ENCODE data around the gene C1QTNF5.

C1QTNF5 gene

GRCh38 chr11:119373059-119373920 lies 32.6 kb upstream of the C1QTNF5 start:
- ATAC-seq = no peak

- ATAC-seq = no peak
These were observed 31.8 kb upstream of the C1QTNF5 start for GRCh38 chr11:119372260-119373058.

DNA sequence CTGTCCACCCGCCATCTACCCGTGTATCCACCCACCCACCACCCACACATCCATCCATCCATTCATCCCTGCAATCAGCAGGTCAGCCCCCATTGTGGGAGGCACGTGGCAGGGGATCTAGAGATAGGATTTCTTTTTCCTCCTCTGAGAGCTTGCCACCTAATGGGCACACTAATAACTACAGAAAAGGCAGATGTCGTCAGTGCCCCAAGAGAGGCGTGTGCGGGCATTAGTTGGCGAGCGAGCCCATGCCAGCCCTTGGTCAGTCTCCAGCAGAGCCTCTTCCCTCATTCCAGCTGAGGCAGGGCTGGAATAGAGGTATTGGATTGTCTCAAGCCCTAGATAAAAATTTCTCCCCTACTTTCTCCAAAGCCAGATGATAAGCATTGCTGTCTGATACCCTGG lies 31.1 kb upstream of the C1QTNF5 start:
- no peak for ATAC-seq

GRCh38 chr11:119371067-119371601 lies 30.5 kb upstream of the C1QTNF5 start:
- no peak for ATAC-seq

DNA sequence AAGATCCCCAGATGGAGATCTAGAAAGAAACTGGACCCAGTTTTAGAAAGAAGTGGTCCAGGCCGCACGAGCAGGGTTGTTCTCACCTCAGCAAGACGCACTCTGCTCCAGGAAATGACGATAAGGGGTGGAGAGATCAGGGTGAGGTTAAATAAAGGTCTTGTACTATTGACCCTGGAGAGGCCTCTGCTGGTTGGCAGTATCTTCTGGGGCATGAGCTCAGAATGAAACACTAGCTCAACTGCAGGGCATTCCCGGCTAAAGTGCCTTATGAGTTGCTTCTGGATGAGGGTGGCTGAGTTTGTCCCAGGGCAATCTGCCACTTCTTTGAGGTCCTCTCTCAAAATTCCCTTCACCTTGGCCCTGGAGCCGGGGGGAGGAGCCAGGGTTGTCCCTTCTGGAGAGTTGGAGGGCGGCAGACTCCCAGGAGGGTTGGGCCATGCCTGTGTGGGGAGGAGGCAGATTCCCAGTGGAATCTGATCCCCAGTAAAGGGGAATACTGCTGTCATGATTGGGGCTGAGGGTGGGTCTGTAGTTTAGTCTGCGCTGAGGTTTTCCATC lies 29.9 kb upstream of the C1QTNF5 start:
- no peak for ATAC-seq

GRCh38 chr11:119369132-119369925 lies 28.6 kb upstream of the C1QTNF5 start:
- ATAC-seq = no peak

- ATAC-seq = no peak
These were observed 27.7 kb upstream of the C1QTNF5 start for GRCh38 chr11:119368121-119369034.

DNA sequence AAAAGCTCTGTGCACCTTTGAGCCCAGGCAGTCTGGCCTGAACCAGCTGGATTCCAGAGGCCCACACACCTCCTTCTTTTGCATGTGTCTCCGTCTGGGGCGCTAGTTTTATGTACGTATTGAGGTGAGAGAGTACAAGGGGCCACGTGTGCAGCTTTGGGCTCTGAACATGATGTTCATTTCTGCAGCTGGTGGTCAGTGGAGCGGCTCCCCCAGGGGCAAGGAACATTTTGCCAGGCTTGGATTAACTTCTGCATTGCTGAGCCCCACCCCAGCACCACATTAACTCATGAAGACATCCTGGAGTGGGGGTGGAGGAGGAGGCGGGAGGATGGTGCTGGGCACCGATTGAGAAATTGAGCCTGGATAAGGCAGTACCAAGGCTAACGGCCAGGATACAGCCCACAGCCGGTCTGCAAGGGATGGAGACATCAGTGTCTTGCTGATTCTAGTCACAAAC lies 27.0 kb upstream of the C1QTNF5 start:
- no peak for ATAC-seq

- no peak for ATAC-seq
These were observed 26.3 kb upstream of the C1QTNF5 start for GRCh38 chr11:119366690-119367620.

- no peak for ATAC-seq
These were observed 24.4 kb upstream of the C1QTNF5 start for GRCh38 chr11:119365071-119365591.

DNA sequence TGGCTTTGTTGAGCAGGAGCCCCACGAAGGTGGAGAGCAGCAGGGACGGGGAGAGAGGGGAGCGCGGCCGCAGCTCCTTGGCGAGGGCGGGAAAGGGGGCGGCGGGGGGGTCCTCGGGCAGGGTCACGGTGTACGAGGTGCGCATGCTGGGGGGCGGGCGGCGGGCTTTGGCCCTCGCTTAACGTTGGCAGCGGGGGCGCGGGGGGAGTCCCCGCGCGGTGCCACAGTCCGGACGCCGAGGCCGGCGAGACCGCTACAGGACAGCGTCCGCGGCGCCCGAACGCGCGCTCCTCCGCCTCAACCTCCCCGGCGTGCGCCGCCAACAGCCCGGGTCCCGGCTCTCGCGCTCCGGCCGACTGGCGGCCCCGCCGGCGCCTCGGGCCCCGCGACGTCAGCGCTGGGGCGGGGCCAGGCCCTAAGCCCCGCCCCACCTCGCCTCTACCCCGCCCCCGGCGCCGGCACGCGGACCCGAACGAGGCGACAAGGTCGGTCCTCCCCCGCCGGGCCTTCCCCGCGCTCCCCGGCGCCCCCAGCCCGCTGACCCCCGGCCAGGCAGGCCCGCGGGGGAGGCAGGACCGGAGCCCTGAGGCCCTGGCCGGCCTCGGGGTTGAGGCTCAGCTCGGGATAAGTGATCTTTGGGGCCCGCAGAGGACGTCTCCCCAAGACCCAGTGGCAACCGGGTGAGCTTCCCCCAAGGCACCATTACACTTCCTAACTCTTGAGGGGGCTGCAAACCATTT lies 23.3 kb upstream of the C1QTNF5 start:
- ATAC-seq = peak; percentile 65 to 68

DNA sequence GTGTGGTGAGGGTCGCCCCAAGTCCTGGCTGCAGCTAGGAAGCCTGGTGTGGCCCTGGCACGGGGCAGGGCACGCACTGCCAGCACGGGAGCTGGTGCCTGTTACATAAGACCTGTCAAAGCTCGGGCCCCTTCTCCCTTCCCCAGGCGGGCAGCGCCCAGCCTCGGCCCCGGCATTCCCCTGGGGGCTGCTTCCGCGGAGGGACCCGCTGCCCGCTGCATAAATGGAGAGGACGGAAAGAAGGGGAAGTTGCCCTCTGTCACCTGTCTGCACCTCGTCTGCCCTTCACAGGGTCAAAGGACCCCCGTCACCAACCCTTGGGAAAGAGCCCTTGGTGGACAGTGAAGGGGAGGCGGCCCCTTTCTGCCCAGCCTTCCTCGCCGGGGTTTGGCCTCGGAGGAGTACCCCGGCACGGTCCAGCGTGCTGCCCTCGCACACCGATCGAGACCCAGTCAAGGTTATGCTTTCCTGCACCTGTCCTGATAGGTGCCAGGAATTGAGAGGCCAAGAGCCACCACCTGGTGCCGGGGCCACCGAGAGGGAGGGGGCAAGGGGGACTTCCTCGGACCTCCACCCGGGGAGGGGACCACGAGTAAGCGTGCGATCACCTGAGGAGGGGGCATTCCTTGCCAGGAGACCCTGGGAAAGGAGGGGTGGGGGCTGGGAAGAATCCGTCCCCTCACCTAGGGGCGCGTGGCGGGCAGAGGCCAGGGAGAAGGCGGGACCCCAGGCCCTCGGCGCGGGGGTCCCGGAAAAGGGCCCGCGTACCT lies 22.6 kb upstream of the C1QTNF5 start:
- no peak for ATAC-seq

DNA sequence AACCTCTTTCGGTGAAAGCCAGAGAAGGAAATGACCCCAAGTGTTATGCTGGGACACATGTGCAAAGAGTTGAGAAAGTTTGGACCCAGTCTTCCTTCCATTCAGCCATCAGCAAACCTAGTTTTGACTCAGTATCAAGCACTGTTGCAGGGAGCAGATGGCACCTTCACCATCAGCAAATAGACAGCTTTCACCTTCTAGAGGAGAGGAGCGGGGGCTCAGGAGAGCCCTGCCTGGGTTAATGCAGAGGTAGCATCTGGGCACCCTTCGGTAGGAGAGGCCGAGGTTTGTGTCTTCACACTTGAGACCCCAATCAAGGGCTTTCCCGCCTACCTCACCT lies 22.0 kb upstream of the C1QTNF5 start:
- ATAC-seq = no peak

- ATAC-seq = no peak
These were observed 21.4 kb upstream of the C1QTNF5 start for GRCh38 chr11:119361941-119362725.

DNA sequence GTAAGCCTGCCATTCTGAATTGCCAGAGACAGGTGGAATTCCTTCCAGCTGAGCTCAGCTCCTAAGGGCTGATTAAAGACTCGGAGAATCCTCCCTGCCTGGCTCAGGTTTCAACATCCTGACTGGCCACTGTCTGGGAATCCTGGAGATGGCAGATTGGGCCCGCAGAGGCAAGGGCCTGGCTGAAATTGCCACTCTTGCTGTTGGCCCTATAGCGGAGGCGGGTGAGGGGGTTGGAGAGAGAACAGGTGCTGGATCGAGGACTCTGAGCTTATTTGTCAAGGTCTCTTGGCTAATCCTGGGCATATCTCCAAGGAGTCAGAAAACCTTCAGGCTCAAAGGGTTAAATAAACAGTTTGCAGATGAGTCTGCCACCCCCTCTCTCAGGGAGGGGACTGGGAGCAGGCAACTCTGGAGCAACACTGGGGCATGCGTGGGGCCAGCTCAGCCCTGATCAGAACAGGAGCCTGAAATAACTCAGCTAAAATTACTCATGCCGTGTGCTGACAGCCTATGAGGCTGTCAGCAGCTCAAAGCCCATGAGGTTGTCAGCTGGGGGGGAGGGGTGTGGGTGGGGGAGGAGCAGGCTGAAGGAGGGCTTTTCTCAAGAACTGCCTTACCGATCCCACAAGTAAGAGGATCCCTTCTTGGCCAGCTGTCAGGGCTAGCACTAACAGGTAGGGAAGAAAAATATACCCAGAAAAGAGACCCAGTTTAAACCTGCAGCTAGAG lies 20.5 kb upstream of the C1QTNF5 start:
- peak; percentile 82 to 86 for ATAC-seq

DNA sequence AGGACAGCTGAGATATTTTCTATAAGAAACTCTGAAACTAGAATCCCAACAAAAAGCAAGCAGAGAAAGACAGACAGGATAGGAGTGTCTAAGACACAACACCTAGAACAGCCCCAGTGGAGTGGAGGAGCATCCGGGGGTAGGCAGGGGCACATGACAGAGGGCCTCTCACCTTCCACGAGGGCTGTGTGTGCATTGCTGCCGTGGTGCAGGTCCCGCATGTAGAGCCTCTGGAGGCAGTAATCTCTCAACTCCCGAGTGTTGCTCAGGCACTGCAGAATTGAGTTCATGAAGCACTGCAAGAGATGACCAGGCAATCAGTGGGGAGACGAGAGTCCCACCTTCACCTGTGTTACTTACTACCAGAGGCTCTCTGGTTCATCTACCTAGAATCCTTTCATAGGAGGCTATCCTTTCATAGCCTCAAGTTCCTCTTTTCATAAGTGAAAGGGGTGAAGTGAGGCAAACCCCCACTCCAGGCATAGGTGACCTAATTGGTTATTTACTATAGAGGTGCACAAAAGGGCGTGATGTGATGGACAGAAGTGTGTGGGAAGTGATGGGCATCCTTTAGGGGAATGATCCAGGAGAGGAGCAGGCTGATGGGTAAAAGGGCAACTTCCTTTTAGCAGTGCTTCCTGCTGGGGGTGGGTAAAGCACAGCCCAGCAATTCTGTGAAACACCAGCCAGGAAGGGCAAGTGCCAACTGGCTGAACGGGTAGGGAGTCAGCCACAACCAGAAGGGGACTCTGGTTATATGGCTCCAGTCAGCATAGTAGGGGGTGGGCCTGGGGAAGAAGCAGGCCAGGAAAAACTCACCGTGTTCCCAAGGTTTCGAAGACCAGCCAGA lies 18.9 kb upstream of the C1QTNF5 start:
- ATAC-seq = no peak
